GM12801 (cell line): Measurements from ENCODE around the gene CORO1C.

Source experiments
- TF ChIP-seq, protein P1 (sequence below): IDR thresholded peaks from one replicate; pipeline ENCODE4 v1.5.1; 2011; ENCODE audit warnings: control low read depth; ENCODE audit not compliant: insufficient read length; ENCODE audit errors: extremely low read depth

CORO1C gene

DNA sequence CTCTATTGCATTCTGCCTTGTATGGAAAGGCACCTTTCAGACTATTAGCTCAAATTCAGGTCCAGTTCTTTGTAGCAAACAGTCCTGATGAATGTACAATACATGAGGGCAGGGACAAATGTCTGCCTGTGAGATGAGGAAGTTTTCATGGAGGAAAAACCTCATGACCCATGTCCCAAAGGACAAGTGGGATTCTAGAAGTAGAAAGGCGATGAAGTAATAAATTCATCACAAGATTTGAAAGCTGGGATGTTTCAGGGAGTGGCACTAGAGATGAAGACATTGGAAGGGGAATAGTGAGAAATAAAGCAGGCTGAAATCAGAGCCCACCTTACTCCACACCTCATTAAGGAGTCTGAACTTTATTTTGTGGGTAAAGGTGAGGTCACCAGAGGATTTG, 4.2 kb downstream of the CORO1C start:
- TF ChIP-seq, protein P1, sequence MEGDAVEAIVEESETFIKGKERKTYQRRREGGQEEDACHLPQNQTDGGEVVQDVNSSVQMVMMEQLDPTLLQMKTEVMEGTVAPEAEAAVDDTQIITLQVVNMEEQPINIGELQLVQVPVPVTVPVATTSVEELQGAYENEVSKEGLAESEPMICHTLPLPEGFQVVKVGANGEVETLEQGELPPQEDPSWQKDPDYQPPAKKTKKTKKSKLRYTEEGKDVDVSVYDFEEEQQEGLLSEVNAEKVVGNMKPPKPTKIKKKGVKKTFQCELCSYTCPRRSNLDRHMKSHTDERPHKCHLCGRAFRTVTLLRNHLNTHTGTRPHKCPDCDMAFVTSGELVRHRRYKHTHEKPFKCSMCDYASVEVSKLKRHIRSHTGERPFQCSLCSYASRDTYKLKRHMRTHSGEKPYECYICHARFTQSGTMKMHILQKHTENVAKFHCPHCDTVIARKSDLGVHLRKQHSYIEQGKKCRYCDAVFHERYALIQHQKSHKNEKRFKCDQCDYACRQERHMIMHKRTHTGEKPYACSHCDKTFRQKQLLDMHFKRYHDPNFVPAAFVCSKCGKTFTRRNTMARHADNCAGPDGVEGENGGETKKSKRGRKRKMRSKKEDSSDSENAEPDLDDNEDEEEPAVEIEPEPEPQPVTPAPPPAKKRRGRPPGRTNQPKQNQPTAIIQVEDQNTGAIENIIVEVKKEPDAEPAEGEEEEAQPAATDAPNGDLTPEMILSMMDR: no peak

DNA sequence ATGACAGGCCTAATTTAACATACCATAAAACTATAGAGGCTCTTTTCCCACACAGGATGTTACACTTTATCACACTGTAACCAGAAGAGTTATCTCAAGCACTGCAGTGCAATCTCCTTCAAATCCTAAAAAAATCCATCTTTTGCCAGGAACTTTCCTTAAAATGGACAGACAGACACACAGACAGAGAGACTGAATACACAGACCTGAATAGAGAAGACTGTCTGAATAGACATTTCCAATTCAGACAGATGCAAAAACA, 6.5 kb downstream of the CORO1C start:
- TF ChIP-seq, protein P1: no peak

DNA sequence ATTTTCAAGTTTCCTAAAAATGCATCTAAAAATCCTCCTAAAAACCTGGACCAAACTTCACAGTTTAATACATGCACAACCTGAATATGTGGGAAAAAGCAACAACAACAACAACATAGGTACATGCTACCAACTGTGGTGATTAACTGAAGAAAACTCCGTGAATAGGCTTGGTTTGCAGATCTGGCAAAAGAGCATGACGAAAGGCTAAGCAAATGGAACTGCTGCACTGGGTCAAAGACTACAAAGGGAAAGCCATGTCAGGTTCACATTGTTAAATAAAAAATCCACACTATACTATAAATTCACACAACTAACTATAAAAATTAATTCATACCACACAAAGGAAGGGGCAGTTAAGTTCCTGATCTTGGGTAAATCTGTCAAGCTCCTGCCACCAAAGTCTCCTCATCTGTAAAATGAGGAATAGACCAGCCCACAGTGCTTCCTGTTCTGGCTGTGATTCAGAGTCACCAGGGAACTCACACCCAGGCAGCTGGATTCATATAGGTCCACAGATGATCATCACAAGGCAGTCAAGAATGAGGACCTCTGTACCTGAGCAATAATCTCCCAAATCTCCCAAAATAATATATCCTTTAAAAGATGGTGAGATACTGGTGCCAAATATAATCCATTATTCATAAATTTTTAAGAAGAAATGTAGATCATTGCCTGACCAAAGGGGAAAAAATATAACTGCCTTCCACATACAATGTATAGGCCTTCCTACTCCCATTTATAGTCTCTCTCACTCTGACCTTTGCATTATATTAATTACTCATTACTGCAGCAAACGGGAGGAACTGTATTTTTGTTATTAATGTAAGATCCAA, 7.0 kb downstream of the CORO1C start:
- TF ChIP-seq, protein P1: no peak

DNA sequence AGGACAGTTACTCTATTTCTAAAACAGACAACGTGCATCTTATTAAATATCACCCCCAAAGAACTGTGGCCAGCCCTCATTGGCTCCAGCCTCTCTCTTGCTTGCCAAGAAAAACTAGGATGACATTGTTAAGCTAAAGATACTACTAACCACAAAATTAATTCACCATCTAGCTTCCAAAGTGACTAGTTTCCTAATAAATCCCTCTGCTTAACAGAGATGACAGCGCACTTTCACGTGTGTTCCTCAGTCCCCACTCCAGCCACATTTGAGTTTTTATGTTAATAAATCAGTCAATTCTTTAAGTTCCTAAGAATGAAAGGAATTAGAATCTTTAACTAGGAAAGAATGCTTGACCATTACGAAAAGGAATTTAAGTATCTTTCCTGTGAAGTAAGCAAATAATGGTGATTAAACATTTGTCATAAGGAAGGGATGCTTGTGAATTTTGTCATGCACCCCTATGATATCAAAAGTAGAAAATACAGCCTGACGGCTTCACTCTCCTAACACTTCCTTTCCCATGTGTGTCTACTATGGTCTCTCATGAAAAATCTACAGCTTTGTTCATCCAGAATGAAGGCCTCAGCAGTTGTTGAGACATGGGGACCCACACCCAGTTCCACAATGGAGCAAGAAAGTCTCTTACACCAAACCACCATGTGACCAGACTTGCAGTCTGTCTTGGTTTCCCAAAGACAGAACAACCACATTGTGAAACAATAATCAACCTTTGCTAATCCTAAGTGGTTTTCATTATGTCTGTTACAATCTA, 8.1 kb downstream of the CORO1C start:
- TF ChIP-seq, protein P1: no peak

DNA sequence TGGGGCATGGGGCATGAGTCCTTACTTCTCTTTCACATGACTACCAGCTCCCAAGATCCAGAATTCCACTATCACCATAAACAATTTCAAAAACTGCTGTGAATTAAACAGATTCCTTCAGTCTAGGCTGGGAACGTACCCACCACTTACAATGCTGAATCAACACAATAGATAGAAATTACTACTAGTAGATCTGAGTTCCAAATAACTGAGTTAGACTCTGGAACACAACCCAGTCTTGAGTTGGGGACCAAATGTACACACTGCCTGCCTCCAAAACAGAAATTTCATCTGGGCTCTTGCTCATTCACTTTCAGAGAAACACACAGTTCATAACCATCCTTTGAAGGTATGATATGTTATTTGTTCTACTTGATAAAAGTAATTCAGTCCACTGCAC, 8.9 kb downstream of the CORO1C start:
- TF ChIP-seq, protein P1: no peak

DNA sequence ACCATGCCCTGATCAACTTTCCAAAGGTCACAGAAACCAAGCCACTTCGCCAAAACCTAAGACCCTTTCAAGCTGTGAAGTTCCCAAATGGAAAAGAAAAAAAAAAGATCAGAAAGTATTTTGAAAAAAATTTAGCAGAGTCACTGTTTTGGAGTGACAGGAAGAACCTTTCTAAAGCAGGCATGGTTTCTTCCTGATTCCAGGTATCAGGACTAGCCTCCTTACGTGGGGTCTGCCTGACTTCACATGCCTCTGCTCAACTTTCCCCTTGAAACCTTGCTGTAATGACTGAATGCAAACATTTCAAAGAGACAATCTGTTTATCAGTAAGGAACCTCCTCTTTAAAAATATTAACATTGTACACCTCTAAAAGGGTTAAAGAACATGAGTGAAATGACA, 9.5 kb downstream of the CORO1C start:
- TF ChIP-seq, protein P1: no peak

DNA sequence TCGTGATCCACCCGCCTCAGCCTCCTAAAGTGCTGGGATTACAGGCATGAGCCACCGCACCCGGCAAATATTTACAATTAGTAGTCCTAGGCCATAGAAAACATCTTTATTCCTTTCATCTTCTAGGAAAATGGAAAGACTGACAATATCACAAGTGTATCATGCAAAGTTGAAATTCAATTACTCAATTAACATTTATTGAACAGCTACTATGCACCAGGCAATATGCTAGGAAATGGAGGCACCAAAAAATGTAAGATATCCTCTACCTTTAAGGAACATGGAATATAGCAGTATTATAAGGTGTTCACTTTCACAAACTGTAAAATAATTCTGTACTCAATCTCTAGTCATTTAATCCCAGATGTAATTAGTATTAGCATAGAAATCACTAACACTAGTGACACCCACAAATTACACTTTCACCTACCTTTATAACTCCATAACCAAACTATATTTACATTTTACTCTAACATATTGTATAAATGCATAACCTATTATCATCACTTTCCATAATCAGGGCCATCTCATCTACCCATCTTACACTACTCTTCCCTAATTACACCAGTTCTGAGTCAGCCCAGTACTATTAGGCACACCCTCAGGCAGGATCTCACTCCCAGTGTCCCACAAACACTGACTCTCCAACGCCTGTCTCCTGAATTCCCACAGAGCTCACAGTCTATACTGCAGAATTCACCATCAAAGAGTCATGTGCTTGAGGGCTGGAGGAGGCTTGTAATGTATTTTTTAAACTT, 10.4 kb downstream of the CORO1C start:
- TF ChIP-seq, protein P1: no peak
